ENCODE results near the gene OGDH.
A peak's percentile ranks its signal among the peaks of the same experiment; 100 is the strongest.

OGDH gene

GRCh38 chr7:44738051-44738723, 131.8 kb downstream of the OGDH start:
- no peak for TF ChIP-seq EGR1 (IDR thresholded peaks at IDR 0.05)
- no peak for TF ChIP-seq RAD21 (IDR thresholded peaks at IDR 0.05; ENCODE audit: low read depth)
- TF ChIP-seq TAF1 (IDR thresholded peaks at IDR 0.05; ENCODE audit: low read depth) = no peak
- no peak for TF ChIP-seq FOXM1 (IDR thresholded peaks at IDR 0.05; ENCODE audit: borderline replicate concordance, low read depth)
- no peak for TF ChIP-seq REST (IDR thresholded peaks at IDR 0.05; ENCODE audit: low read depth)
- no peak for TF ChIP-seq ZBTB7A (IDR thresholded peaks at IDR 0.05; ENCODE audit: low read depth)
- no peak for TF ChIP-seq EP300 (IDR thresholded peaks at IDR 0.05; ENCODE audit: borderline replicate concordance)
- TF ChIP-seq USF1 (IDR thresholded peaks at IDR 0.05) = no peak
- TF ChIP-seq CEBPB (IDR thresholded peaks at IDR 0.05) = no peak
- no peak for TF ChIP-seq MAX (IDR thresholded peaks at IDR 0.05)
- no peak for TF ChIP-seq TCF12 (IDR thresholded peaks at IDR 0.05; ENCODE audit: low read depth)
- TF ChIP-seq YY1 (IDR thresholded peaks at IDR 0.05; ENCODE audit: low read depth) = no peak
- TF ChIP-seq TEAD4 (IDR thresholded peaks at IDR 0.05) = no peak
- TF ChIP-seq NFIC (IDR thresholded peaks at IDR 0.05) = no peak
- no peak for TF ChIP-seq CREB1 (IDR thresholded peaks at IDR 0.05; ENCODE audit: low read depth)

GRCh38 chr7:44738876-44739665, 132.6 kb downstream of the OGDH start:
- TF ChIP-seq CEBPB (IDR thresholded peaks at IDR 0.05) (no peak), USF1 (IDR thresholded peaks at IDR 0.05) (no peak), RAD21 (IDR thresholded peaks at IDR 0.05; ENCODE audit: low read depth) (no peak), TAF1 (IDR thresholded peaks at IDR 0.05; ENCODE audit: low read depth) (no peak), CREB1 (IDR thresholded peaks at IDR 0.05; ENCODE audit: low read depth) (no peak), NFIC (IDR thresholded peaks at IDR 0.05) (no peak), MAX (IDR thresholded peaks at IDR 0.05) (no peak), YY1 (IDR thresholded peaks at IDR 0.05; ENCODE audit: low read depth) (no peak)

- TF ChIP-seq EP300 (IDR thresholded peaks at IDR 0.05; ENCODE audit: borderline replicate concordance) (no peak), CREB1 (IDR thresholded peaks at IDR 0.05; ENCODE audit: low read depth) (no peak), FOXM1 (IDR thresholded peaks at IDR 0.05; ENCODE audit: borderline replicate concordance, low read depth) (no peak), EGR1 (IDR thresholded peaks at IDR 0.05) (no peak), TEAD4 (IDR thresholded peaks at IDR 0.05) (no peak), TCF12 (IDR thresholded peaks at IDR 0.05; ENCODE audit: low read depth) (no peak)
These were observed 133.6 kb downstream of the OGDH start for GRCh38 chr7:44740055-44740454.

GRCh38 chr7:44743750-44744149, 137.3 kb downstream of the OGDH start:
- TF ChIP-seq ZBTB7A (IDR thresholded peaks at IDR 0.05; ENCODE audit: low read depth) (no peak), CREB1 (IDR thresholded peaks at IDR 0.05; ENCODE audit: low read depth) (no peak), REST (IDR thresholded peaks at IDR 0.05; ENCODE audit: low read depth) (no peak), YY1 (IDR thresholded peaks at IDR 0.05; ENCODE audit: low read depth) (no peak), RAD21 (IDR thresholded peaks at IDR 0.05; ENCODE audit: low read depth) (no peak), FOXM1 (IDR thresholded peaks at IDR 0.05; ENCODE audit: borderline replicate concordance, low read depth) (no peak)

GRCh38 chr7:44748045-44748947, 141.9 kb downstream of the OGDH start, which contains the start of gene ZMIZ2:
TSS of gene ZMIZ2 (plus strand) at chr7:44748847. CDS start at chr7:44756250, 7,403 bp downstream.
- TF ChIP-seq NFIC (IDR thresholded peaks at IDR 0.05) (no peak), YY1 (IDR thresholded peaks at IDR 0.05; ENCODE audit: low read depth) (peak; percentile 73), TEAD4 (IDR thresholded peaks at IDR 0.05) (no peak), REST (IDR thresholded peaks at IDR 0.05; ENCODE audit: low read depth) (no peak), EGR1 (IDR thresholded peaks at IDR 0.05) (peak; percentile 79), TAF1 (IDR thresholded peaks at IDR 0.05; ENCODE audit: low read depth) (no peak), RAD21 (IDR thresholded peaks at IDR 0.05; ENCODE audit: low read depth) (no peak), USF1 (IDR thresholded peaks at IDR 0.05) (no peak), TCF12 (IDR thresholded peaks at IDR 0.05; ENCODE audit: low read depth) (no peak; the same call in 1 of the 2 replicates), FOXM1 (IDR thresholded peaks at IDR 0.05; ENCODE audit: borderline replicate concordance, low read depth) (no peak)
